PC-3 (cell line): ENCODE measurements around the gene DLGAP4. TPM values are rescaled to one million over a fixed set of nuclear protein-coding genes. Genes with fewer than 3 reads are reported as not detected.

ENCODE experiments used
- ATAC-seq: fragments of 200-7000 bp; cut with Tn5 transposase; 2 replicates; pipeline ENCODE4 v1.9.1; 2020; ENCODE audit warnings: mild to moderate bottlenecking, moderate library complexity
- BruUV-seq: library from RNA; stranded (reverse); fragments of 400-500 nt; replicated peaks from 2 replicates; lab custom pipeline; 2021; lab: Mats Ljungman, UMichigan
- CTCF ChIA-PET: fragments of 300-600 bp; sonication (Branson Sonifier 250); formaldehyde crosslinking; loops from one replicate; lab custom pipeline; 2022; ENCODE audit warnings: antibody characterized with exemption; lab: Charles Lee
- POLR2A ChIA-PET: fragments of 300-600 bp; sonication (Branson Sonifier 250); formaldehyde crosslinking; loops from one replicate; lab custom pipeline; 2022; ENCODE audit warnings: antibody characterized with exemption; ENCODE audit not compliant: unreplicated experiment; lab: Charles Lee
- DNase-seq: peaks from one replicate; pipeline ENCODE4 v3.0.0-alpha.2; 2015
- H2AFZ ChIP-seq: fragments of 300-600 bp; sonication (generic); 2 replicates; pipeline ENCODE4 v1.6.0; 2016; ENCODE audit warnings: antibody characterized with exemption, low read length
- H3F3A ChIP-seq: fragments of 300-600 bp; sonication (generic); one replicate; pipeline ENCODE4 v1.6.0; 2017; ENCODE audit warnings: antibody characterized with exemption, low read length, control low read depth, mild to moderate bottlenecking; ENCODE audit not compliant: unreplicated experiment
- H3K27ac ChIP-seq: fragments of 300-600 bp; sonication (generic); 2 replicates; pipeline ENCODE4 v1.5.1; 2016; ENCODE audit warnings: mild to moderate bottlenecking, low read length
- H3K27me3 ChIP-seq: fragments of 300-600 bp; sonication (generic); 2 replicates; pipeline ENCODE4 v1.6.1; 2016; ENCODE audit warnings: low read length, mixed read lengths
- H3K36me3 ChIP-seq: fragments of 300-600 bp; sonication (generic); 2 replicates; pipeline ENCODE4 v1.6.1; 2016; ENCODE audit warnings: low read depth, mixed run types, low read length, mixed read lengths
- H3K4me1 ChIP-seq: fragments of 300-600 bp; sonication (generic); 2 replicates; pipeline ENCODE4 v1.5.1; 2016; ENCODE audit warnings: low read length; ENCODE audit not compliant: insufficient read depth
- H3K4me2 ChIP-seq: fragments of 300-600 bp; sonication (generic); 2 replicates; pipeline ENCODE4 v1.6.0; 2016; ENCODE audit warnings: low read length
- H3K4me3 ChIP-seq: fragments of 300-600 bp; sonication (generic); 2 replicates; pipeline ENCODE4 v1.5.1; 2016; ENCODE audit warnings: mild to moderate bottlenecking, low read length, mixed read lengths
- H3K79me2 ChIP-seq: fragments of 300-600 bp; sonication (generic); 2 replicates; pipeline ENCODE4 v1.6.1; 2017; ENCODE audit warnings: low read length, mixed read lengths
- H3K9ac ChIP-seq: fragments of 300-600 bp; sonication (generic); 2 replicates; pipeline ENCODE4 v1.6.0; 2016; ENCODE audit warnings: mild to moderate bottlenecking, low read length
- H3K9me2 ChIP-seq: fragments of 300-600 bp; sonication (generic); replicated peaks from 2 replicates; pipeline ENCODE4 v1.6.1; 2016; ENCODE audit warnings: mixed run types, low read length, mixed read lengths
- H3K9me3 ChIP-seq: fragments of 300-600 bp; sonication (generic); 2 replicates; pipeline ENCODE4 v1.6.1; 2016; ENCODE audit warnings: low read length, mixed read lengths
- H4K20me1 ChIP-seq: fragments of 300-600 bp; sonication (generic); 2 replicates; pipeline ENCODE4 v1.6.1; 2016; ENCODE audit warnings: low read length, mixed read lengths
- EZH2 ChIP-seq: fragments of 300-600 bp; sonication (generic); IDR thresholded peaks from one replicate; pipeline ENCODE4 v1.6.1; 2017; ENCODE audit warnings: antibody characterized with exemption, mild to moderate bottlenecking, low read length; ENCODE audit not compliant: unreplicated experiment
- EZH2phosphoT487 ChIP-seq: fragments of 300-600 bp; sonication (generic); IDR thresholded peaks from 2 replicates; pipeline ENCODE4 v1.6.1; 2018; ENCODE audit warnings: mild to moderate bottlenecking, antibody characterized with exemption, low read length, borderline replicate concordance
- intact Hi-C: fragments of 100-400 bp; cut with micrococcal nuclease; formaldehyde crosslinking; loops from 2 replicates; pipeline ENCODE4 v1.9.0; 2023
- total RNA-seq: library from RNA; depleted of rRNA; stranded (reverse); fragments of >200 nt; gene quantifications from 2 replicates; pipeline ENCODE4 v1.2.3, GENCODE V29; 2014
- TF ChIP-seq, protein P1 (sequence below): fragments of 300-600 bp; sonication (generic); conservative IDR thresholded peaks from 2 replicates; pipeline ENCODE4 v1.5.1; 2017; ENCODE audit warnings: antibody characterized with exemption, low read depth, mild to moderate bottlenecking, low read length

DLGAP4 gene
- total RNA-seq, 1 experiment from 2014 or later = 21.0 TPM

GRCh38 chr20:36310215-36310981 lies 4.3 kb downstream of the DLGAP4 start:
- no peak overlapping the region for H3K4me2 ChIP-seq
- H3K27ac ChIP-seq = no peak overlapping the region
- no peaks in the 10 kb centered on the region for H3K36me3 ChIP-seq
- H4K20me1 ChIP-seq = no peaks in the 10 kb centered on the region
- CTCF ChIA-PET = no interaction called here
- DNase-seq = no peak
- no peaks in the 10 kb centered on the region for H3K79me2 ChIP-seq
- no peak overlapping the region for H3K9ac ChIP-seq
- no peak for ATAC-seq
- TF ChIP-seq EZH2 (no peak), EZH2phosphoT487 (no peak)
- TF ChIP-seq, protein P1, sequence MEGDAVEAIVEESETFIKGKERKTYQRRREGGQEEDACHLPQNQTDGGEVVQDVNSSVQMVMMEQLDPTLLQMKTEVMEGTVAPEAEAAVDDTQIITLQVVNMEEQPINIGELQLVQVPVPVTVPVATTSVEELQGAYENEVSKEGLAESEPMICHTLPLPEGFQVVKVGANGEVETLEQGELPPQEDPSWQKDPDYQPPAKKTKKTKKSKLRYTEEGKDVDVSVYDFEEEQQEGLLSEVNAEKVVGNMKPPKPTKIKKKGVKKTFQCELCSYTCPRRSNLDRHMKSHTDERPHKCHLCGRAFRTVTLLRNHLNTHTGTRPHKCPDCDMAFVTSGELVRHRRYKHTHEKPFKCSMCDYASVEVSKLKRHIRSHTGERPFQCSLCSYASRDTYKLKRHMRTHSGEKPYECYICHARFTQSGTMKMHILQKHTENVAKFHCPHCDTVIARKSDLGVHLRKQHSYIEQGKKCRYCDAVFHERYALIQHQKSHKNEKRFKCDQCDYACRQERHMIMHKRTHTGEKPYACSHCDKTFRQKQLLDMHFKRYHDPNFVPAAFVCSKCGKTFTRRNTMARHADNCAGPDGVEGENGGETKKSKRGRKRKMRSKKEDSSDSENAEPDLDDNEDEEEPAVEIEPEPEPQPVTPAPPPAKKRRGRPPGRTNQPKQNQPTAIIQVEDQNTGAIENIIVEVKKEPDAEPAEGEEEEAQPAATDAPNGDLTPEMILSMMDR = no peak
- intact Hi-C loops = no loop called here
- H2AFZ ChIP-seq = no peak overlapping the region
- BruUV-seq = no TSS peak
- H3K4me1 ChIP-seq = no peaks in the 10 kb centered on the region
- no peaks in the 10 kb centered on the region for H3K9me3 ChIP-seq
- H3K4me3 ChIP-seq = no peak overlapping the region
- H3K9me2 ChIP-seq = no peaks in the 10 kb centered on the region
- POLR2A ChIA-PET = no interaction called here
- H3F3A ChIP-seq = no peaks in the 10 kb centered on the region
- peaks cover 26% of the 10 kb centered on the region for H3K27me3 ChIP-seq

- Histone ChIP-seq H3K79me2 (no peaks in the 10 kb centered on the region), H3F3A (no peaks in the 10 kb centered on the region), H3K4me2 (no peak overlapping the region), H3K36me3 (no peaks in the 10 kb centered on the region), H3K9me3 (no peaks in the 10 kb centered on the region), H3K4me1 (no peaks in the 10 kb centered on the region), H3K27ac (no peak overlapping the region), H2AFZ (no peak overlapping the region), H4K20me1 (no peaks in the 10 kb centered on the region), H3K9me2 (no peaks in the 10 kb centered on the region), H3K4me3 (no peak overlapping the region), H3K9ac (no peak overlapping the region), H3K27me3 (peaks cover 20% of the 10 kb centered on the region)
- intact Hi-C loops = no loop called here
- ChIA-PET POLR2A (no interaction called here), CTCF (no interaction called here)
- DNase-seq (no peak), ATAC-seq (no peak)
- no TSS peak for BruUV-seq
- TF ChIP-seq EZH2phosphoT487 (no peak), EZH2 (no peak)
- TF ChIP-seq, protein P1 = no peak
These were observed 5.2 kb downstream of the DLGAP4 start for GRCh38 chr20:36311141-36311853.
